T-helper 2 cell (primary cell): ENCODE data around the gene DHTKD1.

ENCODE experiments used
- DNase-seq, 5 experiments: peaks; one replicate each; pipeline versions ENCODE4 v3.0.0 to v3.0.0-alpha.2; 2012 to 2022
- total RNA-seq, 2 donors: gene quantifications; one replicate each; lab custom pipeline; 2026; lab: John Stamatoyannopoulos, UW

DHTKD1 gene, protein sequence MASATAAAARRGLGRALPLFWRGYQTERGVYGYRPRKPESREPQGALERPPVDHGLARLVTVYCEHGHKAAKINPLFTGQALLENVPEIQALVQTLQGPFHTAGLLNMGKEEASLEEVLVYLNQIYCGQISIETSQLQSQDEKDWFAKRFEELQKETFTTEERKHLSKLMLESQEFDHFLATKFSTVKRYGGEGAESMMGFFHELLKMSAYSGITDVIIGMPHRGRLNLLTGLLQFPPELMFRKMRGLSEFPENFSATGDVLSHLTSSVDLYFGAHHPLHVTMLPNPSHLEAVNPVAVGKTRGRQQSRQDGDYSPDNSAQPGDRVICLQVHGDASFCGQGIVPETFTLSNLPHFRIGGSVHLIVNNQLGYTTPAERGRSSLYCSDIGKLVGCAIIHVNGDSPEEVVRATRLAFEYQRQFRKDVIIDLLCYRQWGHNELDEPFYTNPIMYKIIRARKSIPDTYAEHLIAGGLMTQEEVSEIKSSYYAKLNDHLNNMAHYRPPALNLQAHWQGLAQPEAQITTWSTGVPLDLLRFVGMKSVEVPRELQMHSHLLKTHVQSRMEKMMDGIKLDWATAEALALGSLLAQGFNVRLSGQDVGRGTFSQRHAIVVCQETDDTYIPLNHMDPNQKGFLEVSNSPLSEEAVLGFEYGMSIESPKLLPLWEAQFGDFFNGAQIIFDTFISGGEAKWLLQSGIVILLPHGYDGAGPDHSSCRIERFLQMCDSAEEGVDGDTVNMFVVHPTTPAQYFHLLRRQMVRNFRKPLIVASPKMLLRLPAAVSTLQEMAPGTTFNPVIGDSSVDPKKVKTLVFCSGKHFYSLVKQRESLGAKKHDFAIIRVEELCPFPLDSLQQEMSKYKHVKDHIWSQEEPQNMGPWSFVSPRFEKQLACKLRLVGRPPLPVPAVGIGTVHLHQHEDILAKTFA
- 12.2 to 20.3 reads per million in 2 donors for total RNA-seq

DNA sequence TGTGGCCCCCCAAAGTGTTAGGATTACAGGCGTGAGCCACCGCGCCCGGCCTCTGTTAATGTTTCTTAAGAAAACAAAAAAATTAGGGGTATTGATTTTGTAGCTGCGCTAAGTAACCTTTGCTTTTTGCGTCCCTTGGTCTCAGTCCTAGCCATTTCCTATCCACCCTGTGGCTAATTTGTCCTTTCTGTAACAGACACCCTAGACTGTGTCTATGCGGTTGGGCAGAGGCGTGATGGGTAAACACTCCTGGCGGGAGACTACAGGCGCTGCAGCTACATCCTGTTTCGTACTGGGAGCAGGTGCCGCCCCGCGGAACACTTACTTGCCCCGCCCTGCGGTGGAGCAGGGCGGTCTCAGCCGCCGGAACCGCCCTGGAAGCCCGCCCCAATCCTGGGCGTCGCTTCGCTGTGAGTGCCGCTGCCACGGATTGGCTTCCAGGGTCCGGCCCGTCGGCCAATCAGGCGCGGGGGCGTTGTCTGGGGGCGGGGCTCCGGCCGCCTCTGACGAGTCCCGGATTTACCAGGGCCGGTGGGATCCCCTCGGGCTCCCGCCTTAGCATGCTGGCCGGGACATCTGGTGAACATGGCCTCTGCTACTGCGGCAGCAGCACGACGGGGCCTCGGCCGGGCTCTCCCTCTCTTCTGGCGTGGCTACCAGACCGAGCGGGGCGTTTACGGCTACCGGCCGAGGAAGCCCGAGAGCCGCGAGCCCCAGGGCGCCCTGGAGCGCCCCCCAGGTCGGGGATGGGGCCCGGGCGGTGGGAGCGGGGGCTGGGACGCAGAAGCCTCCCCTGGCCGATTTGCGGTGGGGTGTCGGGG, at the start of gene DHTKD1:
Gene DHTKD1 (plus strand): TSS at position 506 of the 821 bp plus-strand sequence. CDS start 80 bp downstream, at position 586.
- peak; percentile 97 to 99 (median 97) for DNase-seq

DNA sequence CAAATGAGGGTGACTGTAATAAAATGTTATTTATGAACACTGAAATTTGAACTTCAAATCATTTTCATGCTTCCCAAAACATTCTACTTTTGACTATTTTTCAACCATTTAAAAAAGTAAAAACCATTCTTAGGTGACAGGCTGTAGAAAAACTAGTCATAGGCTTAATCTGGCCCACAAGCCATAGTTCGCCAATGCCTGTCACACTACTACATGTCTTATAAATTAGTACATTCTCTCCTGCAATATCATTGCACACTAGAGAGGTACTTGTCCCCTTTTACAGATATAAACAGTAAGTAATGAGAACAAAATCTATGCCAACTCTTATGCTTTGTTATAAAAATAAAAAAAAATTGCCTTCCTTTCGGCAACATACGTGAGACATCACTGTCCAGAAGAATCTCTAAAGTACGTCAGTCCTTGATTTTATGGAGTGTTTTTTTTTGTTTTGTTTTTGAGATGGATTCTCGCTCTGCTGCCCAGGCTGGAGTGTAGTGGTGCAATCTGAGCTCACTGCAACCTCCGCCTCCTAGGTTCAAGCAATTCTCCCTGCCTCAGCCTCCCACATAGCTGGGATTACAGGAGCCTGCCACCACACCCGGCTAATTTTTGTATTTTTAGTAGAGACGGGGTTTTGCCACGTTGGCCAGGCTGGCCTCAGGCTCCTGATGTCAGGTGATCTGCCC, 49.3 kb upstream of the DHTKD1 start:
- no peak for DNase-seq

DNA sequence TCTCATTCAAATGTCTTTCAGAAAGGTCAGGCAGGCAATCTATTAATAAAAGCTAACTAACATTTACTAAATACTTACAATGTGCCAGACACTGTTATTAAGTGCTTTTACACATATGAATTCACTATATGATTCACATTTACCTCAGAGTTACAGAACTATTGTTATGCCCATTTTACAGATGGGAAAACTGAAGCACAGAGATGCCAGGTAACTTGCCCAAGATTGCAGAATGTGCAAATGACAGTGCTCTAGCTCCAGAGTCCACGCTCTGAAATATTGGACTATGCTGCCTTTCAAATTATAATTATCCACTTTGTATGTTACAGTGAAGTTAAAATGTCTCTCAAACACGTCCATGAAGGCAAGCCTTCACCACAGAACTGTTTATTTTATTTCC, 48.2 kb upstream of the DHTKD1 start:
- no peak for DNase-seq

DNA sequence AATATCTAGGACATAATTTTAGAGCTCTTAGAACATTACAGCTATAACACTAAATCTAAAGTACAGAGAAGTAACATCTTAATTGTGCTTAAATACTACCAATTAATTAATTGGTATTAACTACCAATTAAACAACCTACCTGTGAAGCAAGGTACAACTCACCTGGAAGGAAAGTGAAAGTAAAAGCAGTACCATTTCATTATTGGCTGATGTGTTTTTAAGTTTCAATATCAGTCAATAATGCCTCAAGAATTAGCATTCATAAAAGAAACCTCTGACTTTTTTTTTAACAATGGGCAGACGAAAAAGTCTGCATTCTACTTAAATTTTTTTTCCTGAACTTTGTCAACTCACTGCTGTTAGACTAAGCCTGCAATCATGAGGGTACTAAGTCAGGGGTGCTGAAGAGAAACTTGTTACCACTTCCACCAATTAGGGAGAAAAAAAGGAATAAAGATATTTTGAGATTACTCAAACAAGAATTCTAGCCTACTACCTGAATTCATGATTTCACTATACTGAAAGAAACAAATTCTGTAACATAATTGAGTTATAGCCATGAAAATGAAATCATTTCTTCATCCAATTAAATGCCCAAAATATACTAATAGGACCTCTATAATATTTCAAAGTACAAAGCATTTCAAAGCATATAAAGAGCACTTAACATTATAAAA, 46.0 kb upstream of the DHTKD1 start:
- DNase-seq, result peak in 1 of 5 experiments; percentile 45

DNA sequence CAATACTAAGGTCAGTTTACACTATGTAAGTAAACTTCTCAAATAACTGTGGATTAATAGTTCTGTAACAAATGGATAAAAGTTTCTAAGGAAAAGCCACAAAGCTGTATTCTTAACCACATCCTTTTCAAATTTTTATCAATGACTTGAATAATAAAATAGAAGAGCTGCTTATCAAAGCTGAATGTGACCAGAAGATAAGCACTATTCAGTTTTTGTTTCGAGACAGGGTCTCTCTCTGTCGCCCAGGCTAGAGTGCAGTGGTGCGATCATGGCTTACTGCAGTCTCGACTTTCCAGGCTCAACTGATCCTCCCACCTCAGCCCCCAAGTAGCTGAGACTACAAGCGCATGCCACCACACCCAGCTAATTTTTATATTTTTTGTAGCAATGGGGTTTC, 43.2 kb upstream of the DHTKD1 start:
- DNase-seq, result no peak

DNA sequence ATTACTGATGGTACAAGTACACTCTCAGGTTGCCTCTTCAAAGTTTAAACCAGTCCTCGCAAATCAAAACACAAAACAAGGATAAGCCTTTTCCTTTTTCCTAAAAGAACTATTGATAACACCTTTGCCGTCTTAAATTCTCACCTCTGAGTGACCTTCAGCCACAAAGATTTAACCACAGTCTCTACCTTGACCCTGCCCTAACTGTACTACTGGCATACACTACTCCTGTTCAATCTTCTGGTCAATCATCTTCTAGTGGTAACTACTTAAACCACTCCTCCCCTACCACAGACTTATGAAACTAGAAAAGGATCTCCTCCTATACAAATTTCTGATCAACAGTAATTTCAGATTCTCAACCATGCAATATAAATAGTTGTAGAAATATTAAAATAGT, 41.2 kb upstream of the DHTKD1 start:
- DNase-seq, result no peak

DNA sequence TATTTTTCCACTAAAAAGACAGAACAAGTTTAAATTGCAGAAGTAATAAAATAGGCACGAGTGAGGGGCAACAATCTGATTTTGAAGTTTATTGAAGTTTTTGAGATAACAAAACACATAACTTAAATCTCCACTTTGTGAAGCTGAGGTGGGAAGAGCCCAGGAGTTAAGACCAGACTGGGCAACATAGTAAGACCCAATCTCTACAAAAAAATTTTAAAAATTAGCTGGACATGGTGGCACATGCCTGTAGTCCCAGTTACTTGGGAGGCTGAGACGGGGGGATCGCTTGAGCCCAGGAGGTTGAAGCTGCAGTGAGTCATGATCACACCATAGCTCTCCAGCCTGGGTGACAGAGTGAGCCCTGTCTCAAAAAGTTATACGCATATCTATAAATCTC, 37.4 kb upstream of the DHTKD1 start:
- no peak for DNase-seq

DNA sequence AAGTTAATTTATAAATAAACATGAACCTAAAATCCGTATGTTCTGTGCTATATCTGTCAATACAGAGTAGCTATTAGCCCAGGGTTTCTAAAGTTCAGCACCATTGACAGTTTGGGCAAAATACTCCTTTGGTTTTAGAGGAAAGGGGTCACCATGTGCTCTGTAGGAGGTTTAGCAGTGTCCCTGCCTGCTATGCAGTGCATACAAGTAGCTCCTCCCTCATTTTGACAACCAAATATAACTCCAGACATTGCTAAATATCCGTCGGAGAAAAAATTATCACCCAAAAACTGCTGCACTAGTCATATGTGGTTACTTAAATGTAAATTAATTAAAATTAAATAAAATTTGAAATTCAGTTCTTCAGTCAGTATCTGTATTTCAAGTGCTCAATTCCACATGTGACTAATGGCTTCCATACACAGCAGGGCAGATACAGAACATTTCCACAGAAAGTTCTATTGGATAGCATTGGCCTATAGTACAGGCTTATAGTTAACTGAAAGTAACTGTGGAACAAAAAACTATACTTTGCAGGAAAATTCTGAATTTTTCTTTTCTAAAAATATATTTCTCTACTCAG, 32.6 kb upstream of the DHTKD1 start:
- DNase-seq, result no peak

DNA sequence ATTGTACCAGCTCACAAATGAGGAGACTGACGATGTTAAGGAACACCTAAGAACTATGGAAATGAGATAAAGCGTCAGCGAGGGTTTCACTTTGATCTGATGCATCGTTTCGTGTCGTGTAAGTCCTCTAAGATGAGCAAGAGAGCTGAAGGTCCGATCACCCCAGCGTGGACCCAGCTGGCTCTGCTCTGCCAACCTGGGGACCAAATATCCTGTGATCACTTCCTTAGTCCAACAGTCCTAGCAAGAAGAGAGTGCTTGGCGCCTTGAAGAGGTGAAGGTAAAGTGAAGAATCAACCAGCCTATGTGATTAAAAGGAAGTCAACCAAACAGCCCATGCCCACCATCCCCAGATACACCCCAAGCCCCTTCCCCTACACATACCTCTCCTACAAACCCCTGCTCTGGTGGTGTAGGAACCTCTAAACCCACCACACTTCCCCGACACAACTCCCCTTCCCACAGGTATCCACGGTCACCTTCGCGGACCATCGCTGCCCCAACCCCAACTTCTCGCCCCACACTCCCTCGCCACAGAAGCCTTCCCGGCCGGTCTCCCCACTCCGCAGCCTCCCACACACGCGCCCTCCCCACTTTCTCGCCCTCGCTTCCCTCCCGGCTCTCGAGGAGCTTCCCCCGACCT, 26.9 kb upstream of the DHTKD1 start:
- DNase-seq, result peak in 1 of 5 experiments; percentile 66

DNA sequence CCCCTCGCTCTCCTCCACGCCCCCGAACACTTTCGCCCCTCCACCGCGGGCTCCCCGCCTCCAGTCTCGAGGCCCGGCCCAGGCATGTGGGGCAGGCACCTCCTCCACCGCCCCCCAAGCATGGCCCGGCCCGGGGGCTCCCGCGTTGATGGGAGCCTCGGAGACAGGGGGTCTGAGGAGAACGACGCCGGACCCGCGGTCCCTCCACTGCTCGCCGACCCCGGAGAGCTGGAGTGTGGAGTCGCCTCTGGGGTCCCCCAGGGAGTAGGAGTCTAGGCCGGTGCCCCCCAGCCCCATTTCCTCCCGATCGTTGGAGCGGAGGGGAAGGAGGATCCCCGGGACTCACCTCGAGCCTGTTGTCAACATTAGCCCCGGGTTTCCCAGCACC, 26.4 kb upstream of the DHTKD1 start:
- peak; percentile 19 to 55 (median 41) for DNase-seq

DNA sequence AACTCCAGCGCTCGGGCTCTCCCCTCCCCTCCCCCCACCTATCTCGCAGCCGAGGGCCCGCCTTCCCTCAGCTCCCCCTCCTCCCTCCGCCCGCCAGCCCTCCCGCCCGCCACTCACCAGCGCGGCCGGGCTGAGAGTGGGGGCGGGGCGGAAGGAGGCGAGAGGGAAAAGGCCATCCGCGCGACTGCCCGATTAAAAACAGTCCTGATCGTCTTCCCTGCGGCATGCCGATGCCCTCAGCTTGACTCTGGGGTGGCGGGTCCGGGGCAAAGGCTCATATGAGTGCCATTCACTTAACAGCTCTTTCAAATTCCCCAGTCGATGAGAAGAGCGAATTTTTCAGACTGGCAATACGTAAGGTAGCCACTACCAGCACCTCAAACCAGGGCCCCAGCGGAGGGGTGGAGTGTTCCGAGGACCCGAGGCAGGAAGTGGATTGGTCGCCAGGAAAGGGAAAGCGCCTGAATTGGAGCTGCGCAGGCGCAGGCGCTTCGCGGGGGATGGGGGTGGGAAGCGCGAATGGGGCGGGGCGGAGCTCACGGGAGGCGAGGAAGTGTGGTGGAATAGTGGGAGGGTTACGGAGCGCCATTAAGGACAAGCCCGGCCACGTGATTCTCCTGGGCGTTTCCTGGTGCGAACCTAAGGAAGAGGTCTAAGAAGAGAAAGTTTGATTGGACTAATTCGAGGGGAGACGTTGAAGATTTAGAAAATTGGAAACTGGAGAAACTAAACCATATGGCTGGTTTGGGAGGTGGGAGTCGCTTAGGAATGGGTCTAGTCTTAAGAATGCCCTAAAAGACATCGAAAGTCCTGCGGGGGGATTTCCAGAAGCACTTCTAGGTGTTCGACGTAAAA, 25.7 kb upstream of the DHTKD1 start, which contains the start of gene UPF2:
Gene UPF2 (minus strand): TSS at position 13 of the 855 bp plus-strand sequence. CDS start 7,386 bp downstream, outside the sequence.
- peak; percentile 93 to 98 (median 97) for DNase-seq

DNA sequence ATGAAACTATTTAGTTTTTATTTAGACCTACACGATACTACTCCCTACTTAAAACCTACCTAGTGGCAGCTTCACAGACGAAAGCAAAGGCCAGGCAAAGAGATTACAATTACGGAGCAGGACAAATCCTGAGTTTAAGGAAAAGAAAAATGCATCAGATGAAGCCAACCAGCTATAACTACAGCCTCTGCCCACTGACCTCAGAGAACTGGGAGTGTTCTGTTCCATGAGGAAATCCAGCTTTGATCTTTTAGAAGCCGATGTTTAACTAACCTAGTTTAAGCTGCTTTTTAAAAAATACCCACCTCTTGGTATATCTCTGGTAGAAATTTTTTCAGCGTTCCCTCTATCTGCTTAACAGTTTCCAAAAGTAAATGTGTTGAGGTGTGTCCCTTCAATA, 23.2 kb upstream of the DHTKD1 start:
- DNase-seq, result no peak

DNA sequence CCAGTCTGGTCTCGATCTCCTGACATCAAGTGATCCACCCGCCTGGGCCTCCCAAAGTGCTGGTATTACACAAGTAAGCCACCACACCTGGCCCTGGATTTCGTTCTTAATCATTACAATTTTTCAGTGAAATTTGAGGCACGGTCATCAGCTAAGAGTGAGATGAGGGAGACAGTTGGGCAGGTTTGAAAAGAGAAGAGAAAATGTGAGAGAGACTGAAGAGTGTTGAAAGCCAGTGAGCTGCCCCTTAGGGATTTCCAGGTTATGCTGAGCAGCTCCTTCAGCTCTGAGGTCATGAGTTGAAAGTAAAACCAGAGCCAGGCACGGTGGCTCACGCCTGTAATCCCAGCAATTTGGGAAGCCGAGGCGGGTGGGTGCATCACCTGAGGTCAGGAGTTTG, 20.2 kb upstream of the DHTKD1 start:
- DNase-seq, result peak in 1 of 5 experiments; percentile 26

DNA sequence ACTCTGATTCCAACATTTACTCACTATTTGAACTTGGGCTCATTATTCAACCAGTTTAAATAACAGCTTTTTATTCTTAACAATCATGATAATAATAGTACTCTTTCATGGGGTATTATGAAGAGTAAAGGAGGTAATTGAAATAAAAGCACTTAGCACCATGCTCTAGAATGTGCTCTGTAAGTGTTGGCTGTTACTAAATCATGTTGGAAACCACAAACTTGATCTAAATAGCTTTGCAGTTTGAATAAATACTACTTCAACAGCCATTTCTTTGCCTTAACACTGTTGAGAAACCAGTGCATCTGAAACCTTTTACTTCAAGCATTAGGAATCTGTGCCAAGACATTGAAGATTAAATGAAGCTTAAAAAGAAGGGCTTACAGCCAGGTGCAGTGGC, 18.2 kb upstream of the DHTKD1 start:
- no peak for DNase-seq

DNA sequence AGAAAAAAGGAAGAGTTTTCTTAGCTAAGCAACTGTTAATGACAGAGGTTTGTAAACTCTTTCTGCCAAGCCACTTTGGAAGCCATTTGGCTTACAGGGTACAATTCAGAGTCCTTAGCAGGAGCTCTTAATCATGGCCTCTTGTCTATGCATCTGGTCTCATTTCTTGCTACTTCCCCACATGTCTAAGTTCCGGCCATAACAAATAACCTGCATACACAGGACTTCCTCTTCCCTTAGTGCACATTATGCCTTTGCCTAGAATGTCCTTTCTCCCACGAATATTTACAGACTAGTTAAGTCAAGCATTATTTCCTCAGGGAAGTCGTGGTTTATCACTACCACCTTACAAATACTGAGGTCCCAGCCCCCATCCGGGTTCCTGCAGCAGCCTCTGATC, 17.5 kb upstream of the DHTKD1 start:
- no peak for DNase-seq

DNA sequence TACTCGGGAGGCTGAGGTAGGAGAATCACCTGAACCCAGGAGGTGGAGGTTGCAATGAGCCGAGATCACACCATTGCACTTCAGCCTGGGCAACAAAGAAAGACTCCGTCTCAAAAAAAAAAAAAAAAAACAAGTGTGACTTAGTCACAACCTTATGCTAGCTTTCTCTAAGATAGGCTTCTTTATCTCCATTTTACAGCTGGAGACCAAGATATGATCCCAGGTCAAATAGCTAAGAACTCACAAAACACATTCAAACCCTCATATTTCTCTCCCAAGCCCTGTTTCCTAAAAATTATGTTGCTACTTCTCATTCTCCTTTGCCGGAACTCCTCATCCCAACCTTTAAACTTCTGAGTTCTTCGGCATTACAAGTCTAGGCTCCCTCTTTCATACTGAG, 13.0 kb upstream of the DHTKD1 start:
- DNase-seq, result no peak

DNA sequence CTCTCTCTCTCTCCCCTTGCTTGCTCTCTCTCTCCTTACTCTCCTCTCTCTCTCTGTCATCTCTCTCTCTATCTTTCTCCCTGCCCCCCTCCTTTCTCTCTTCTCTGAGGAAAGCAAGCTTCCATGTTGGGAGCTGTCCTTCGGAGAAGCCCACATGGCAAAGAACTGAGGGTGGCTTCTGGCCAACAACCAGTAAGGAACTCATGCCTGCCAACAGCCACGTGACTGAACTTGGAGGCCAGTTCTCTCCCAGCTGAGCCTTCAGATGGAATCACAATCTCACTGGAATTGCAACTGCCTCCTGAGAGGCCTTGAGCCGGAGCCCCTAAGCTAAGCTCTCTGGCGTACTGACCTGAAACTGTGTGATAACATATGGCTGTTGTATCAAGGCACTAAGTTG, 12.0 kb upstream of the DHTKD1 start:
- DNase-seq, result no peak

DNA sequence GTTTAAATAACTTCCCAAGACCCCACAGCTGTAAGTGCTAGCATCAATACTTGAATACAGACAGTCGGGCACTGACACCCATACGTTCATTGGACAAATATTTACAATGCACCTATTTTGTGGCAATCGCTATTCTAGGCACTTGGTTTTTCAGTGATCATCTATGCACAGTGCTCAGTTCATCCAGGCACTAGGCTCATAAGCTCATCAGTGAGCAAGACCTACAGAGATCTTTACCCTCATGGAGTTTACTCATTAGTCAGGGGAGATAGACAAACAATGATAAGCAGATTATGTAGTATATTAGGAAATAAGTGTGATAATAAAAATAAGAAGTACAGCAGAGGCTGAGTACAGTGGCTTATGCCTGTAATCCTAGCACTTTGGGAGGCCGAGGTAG, 7.6 kb upstream of the DHTKD1 start:
- DNase-seq, result no peak

DNA sequence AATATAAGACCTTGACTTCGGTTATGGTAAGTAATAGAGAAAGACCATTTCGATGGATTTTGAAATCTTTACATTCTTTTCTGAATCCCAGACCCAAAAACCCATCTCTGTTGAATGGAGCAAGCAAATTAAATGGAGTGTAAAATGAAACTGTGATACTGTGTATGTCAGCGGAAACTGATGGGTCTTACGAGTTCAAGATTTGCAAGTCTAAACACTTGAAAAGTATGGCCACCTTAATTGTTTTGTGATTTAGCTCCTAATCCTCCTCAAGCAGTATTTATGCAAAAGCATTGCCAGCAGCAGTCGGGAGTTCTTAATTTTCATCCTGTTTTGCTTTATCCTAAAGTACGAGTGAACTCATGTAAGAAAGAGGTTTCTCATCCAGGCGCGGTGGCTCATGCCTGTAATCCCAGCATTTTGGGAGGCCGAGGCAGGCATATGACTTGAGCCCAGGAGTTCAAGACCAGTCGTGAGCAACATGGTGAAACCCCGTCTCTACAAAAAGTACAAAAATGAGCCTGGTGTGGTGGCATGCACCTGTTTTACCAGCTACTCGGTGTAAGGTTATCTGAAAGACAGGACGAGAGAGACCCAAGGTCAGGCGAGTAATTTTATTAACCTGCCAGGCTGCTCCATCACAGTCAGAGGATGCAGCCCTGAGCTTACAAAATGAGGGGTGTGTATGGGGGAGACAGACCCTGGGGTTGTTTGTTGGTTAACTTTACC, 5.8 kb upstream of the DHTKD1 start:
- no peak for DNase-seq
